Nephron (organoid): Measurements from ENCODE around the gene BNIP5.
A peak's percentile ranks its signal among the peaks of the same experiment; 100 is the strongest.

Experiments
- H3K27ac Mint-ChIP-seq, 3 experiments: 2 replicates each; pipeline ENCODE4 v1.8.0; 2020; ENCODE audit warnings: mixed read lengths in 3 of 3, mild to moderate bottlenecking in 2 of 3, moderate library complexity in 1 of 3
- H3K27me3 Mint-ChIP-seq: 2 replicates; pipeline ENCODE4 v1.8.0; 2021; ENCODE audit warnings: low read depth, mild to moderate bottlenecking, moderate library complexity, mixed read lengths
- H3K36me3 Mint-ChIP-seq: 2 replicates; pipeline ENCODE4 v1.8.0; 2020; ENCODE audit warnings: low read depth, mixed read lengths
- H3K4me1 Mint-ChIP-seq: 2 replicates; pipeline ENCODE4 v1.8.0; 2020; ENCODE audit warnings: mixed read lengths
- H3K4me3 Mint-ChIP-seq, 3 experiments: 2 replicates each; pipeline ENCODE4 v1.8.0; 2020; ENCODE audit warnings: mild to moderate bottlenecking in 3 of 3, mixed read lengths in 3 of 3, moderate library complexity in 2 of 3
- H3K9me3 Mint-ChIP-seq: 2 replicates; pipeline ENCODE4 v1.8.0; 2020; ENCODE audit warnings: mixed read lengths
- TF ChIP-seq, protein P1 (sequence below), 3 experiments: fragments of 200-600 bp; sonication (generic); IDR thresholded peaks; one replicate each; pipeline ENCODE4 v1.5.0; 2021; ENCODE audit warnings: antibody characterized with exemption in 3 of 3; ENCODE audit not compliant: unreplicated experiment in 3 of 3

The BNIP5 gene

DNA sequence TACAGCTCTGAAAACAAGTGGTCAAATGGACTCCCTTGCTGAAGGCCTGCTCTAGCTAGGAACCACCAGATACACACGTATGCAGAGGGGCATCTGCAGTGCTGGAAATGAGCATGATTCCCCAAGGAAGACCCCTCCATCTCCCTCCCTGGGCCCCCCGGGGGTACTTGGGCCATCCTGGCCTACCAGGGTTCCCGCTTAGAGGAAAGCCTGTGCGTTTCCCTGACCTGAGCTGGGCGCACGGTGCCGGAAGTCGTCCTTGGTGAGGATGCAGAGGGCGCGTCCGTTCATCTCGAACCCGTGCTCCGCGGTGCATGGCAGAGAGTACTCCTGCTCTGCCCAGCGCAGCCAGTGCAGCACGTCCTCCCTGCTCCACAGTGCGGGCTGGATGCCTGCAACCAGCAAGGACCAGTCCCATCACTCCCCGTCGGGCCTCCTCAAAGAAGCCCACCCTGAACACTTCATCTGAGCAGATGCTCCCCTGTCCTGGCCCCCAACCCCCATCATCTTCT, 39.0 kb upstream of the BNIP5 start:
- peaks cover 4% of the 10 kb centered on the region for H3K4me1 Mint-ChIP-seq
- TF ChIP-seq, protein P1, sequence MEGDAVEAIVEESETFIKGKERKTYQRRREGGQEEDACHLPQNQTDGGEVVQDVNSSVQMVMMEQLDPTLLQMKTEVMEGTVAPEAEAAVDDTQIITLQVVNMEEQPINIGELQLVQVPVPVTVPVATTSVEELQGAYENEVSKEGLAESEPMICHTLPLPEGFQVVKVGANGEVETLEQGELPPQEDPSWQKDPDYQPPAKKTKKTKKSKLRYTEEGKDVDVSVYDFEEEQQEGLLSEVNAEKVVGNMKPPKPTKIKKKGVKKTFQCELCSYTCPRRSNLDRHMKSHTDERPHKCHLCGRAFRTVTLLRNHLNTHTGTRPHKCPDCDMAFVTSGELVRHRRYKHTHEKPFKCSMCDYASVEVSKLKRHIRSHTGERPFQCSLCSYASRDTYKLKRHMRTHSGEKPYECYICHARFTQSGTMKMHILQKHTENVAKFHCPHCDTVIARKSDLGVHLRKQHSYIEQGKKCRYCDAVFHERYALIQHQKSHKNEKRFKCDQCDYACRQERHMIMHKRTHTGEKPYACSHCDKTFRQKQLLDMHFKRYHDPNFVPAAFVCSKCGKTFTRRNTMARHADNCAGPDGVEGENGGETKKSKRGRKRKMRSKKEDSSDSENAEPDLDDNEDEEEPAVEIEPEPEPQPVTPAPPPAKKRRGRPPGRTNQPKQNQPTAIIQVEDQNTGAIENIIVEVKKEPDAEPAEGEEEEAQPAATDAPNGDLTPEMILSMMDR (IDR thresholded peaks at IDR 0.05; ENCODE audit: unreplicated experiment in 3 of 3), result no peak
- H3K27me3 Mint-ChIP-seq, result peaks cover 16% of the 10 kb centered on the region
- H3K27ac Mint-ChIP-seq, result no peak overlapping the region
- no peak overlapping the region for H3K4me3 Mint-ChIP-seq
- H3K9me3 Mint-ChIP-seq, result no peaks in the 10 kb centered on the region
- no peaks in the 10 kb centered on the region for H3K36me3 Mint-ChIP-seq

DNA sequence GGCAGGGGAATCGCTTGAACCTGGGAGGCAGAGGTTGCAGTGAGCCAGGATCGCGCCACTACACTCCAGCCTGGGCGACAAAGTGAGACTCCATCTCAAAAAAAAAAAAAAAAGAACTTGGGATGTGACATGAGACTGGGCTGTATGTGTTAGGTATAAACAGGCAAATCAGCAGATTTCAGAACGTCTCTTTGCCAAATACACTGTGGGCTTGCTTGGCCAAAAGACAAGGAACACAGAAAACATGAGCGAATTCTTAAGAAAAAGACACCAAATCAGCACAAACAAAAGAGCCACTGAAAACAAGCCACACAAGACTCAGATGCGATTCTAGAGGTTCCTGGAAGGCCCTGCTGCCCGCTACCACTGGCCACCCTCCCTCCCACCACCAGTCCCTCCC, 38.3 kb upstream of the BNIP5 start:
- H3K27me3 Mint-ChIP-seq, result peaks cover 18% of the 10 kb centered on the region
- no peak overlapping the region for H3K4me3 Mint-ChIP-seq
- H3K4me1 Mint-ChIP-seq, result peaks cover 4% of the 10 kb centered on the region
- no peaks in the 10 kb centered on the region for H3K9me3 Mint-ChIP-seq
- H3K27ac Mint-ChIP-seq, result no peak overlapping the region
- H3K36me3 Mint-ChIP-seq, result no peaks in the 10 kb centered on the region
- TF ChIP-seq, protein P1 (IDR thresholded peaks at IDR 0.05; ENCODE audit: unreplicated experiment in 3 of 3), result no peak

DNA sequence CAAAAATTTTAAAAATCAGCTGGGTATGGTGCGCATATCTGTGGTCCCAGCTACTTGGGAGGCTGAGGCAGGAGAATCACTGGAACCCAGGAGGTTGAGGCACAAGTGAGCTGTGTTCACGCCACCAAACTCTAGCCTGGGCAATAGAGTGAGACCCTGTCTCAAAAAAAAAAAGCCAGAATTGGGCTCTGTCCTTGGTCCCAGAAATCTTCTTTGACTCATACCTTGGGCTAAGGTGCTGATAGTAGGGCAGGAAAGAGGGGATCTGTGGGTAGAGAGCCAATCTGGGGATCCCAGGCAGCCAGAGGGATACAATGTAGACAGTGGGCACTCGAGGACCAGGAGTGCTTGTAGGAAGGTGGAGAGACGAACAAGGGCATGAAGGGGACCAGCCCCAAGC, 37.5 kb upstream of the BNIP5 start:
- no peak overlapping the region for H3K27ac Mint-ChIP-seq
- H3K27me3 Mint-ChIP-seq, result peaks cover 17% of the 10 kb centered on the region
- H3K4me3 Mint-ChIP-seq, result no peak overlapping the region
- H3K36me3 Mint-ChIP-seq, result no peaks in the 10 kb centered on the region
- no peaks in the 10 kb centered on the region for H3K9me3 Mint-ChIP-seq
- TF ChIP-seq, protein P1 (IDR thresholded peaks at IDR 0.05; ENCODE audit: unreplicated experiment in 3 of 3), result no peak
- peaks cover 4% of the 10 kb centered on the region for H3K4me1 Mint-ChIP-seq

DNA sequence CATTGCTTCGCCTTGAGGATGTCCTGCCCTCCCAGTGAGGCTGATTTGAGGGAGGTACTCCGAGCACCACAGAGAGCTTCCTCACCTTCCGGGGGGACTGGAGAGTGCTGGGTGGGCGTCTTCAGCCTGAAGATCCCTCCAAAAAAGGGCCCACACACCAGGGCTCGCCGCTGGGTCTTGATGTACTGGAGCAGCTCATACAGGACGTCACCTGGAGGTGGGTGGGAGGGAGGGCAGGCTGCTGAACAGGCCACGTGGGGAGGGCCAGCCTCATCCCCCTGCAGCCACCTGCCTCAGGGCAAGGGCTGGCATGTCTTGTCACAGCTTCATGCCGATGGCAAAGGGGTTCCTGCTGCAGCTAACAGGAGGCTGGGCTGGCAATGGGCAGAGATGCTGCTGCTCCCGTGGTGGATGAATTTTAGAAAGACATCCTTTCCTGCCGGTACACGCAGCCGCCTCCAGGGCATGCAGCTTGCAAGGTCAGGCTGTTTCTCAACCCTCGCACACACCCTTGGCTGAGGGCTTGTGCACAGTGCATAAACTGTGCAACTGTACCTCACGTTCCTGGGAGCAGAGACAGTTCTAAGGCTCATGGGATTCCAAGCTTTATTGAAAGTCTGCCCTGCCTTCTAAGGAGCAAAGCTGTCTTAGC, 36.8 kb upstream of the BNIP5 start:
- no peak overlapping the region for H3K4me3 Mint-ChIP-seq
- peaks cover 14% of the 10 kb centered on the region for H3K27me3 Mint-ChIP-seq
- no peaks in the 10 kb centered on the region for H3K36me3 Mint-ChIP-seq
- TF ChIP-seq, protein P1 (IDR thresholded peaks at IDR 0.05; ENCODE audit: unreplicated experiment in 3 of 3), result no peak
- no peaks in the 10 kb centered on the region for H3K9me3 Mint-ChIP-seq
- H3K27ac Mint-ChIP-seq, result no peak overlapping the region
- H3K4me1 Mint-ChIP-seq, result peaks cover 11% of the 10 kb centered on the region

DNA sequence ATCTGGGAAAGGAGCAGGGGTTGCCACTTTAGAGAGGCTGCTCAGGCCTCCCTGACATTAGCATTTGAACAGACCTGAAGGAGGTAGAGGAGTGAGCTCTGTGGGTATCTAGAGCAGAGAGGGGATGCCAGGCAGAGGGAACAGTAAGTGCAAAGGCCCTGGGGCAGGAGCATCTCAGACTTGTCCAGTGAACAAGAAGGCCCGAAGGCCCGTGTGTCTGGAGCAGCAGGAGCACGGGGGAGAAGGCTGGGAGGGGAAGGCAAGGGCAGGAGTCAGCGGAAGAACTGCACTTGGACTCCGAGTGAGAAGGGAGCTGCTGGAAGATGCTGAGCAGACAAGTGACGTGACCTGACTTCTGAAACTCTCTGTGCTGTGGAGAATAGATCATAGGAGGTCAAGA, 35.4 kb upstream of the BNIP5 start:
- Mint-ChIP-seq H3K27me3 (peaks cover 17% of the 10 kb centered on the region), H3K4me3 (no peak overlapping the region), H3K9me3 (no peaks in the 10 kb centered on the region), H3K36me3 (no peaks in the 10 kb centered on the region), H3K4me1 (peaks cover 11% of the 10 kb centered on the region), H3K27ac (peak overlapping the region in 1 of 3 experiments; percentile 20)
- TF ChIP-seq, protein P1 (IDR thresholded peaks at IDR 0.05; ENCODE audit: unreplicated experiment in 3 of 3), result no peak

DNA sequence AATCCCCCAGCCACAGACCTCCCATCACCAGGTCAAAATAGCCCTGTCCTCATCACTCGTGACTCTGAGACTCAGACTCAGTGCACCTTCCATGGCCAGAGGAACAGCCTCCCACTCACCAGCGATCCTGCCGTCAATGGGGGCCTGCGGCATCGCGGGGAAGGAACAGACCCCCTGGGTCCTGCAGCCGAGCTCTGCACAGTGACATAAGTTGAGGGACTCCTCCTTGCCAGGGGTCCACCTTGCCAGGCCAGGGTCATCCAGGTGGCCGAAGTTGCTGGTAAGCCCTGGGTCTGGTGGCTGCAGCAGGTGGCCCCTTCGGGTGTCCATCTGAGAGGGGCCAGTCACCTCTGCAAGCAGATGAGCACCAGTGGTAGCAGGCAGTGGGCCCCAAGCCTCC, 34.5 kb upstream of the BNIP5 start:
- H3K4me3 Mint-ChIP-seq, result no peak overlapping the region
- peaks cover 11% of the 10 kb centered on the region for H3K4me1 Mint-ChIP-seq
- H3K36me3 Mint-ChIP-seq, result no peaks in the 10 kb centered on the region
- TF ChIP-seq, protein P1 (IDR thresholded peaks at IDR 0.05; ENCODE audit: unreplicated experiment in 3 of 3), result no peak
- H3K27ac Mint-ChIP-seq, result no peak overlapping the region
- H3K27me3 Mint-ChIP-seq, result peaks cover 23% of the 10 kb centered on the region
- H3K9me3 Mint-ChIP-seq, result no peaks in the 10 kb centered on the region
